Activated CD4-positive, CD25-positive, alpha-beta regulatory T cell treated with anti-CD3 and anti-CD28 coated beads, Interleukin-2, amount 50 U/mL, for 16 hours (primary cell): ENCODE results near the gene METTL14.

Experiments used
- DNase-seq: peaks from one replicate; pipeline ENCODE4 v3.0.0-alpha.2; 2020; ENCODE audit warnings: low read depth, low spot score

Gene METTL14

GRCh38 chr4:118759481-118759880 is 74.3 kb downstream of the METTL14 start:
- DNase-seq = no peak

DNA sequence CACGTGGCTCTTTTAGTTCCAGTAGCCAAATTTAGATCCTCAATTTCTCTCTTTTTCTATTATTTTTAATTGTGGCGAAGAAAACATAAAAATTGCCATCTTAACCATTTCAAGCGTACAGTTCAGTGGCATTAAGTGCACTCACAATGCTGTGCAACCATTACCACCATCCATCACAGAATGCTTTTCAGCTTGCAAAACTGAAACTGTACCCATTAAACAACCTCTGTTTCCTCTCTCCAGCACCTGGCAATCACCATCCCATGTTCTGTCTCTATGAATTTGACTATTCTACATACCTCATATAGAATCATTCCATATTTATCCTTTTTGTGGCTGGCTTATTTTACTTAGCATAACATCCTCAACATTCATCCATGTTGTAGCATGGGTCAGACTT is 74.9 kb downstream of the METTL14 start:
- no peak for DNase-seq

DNA sequence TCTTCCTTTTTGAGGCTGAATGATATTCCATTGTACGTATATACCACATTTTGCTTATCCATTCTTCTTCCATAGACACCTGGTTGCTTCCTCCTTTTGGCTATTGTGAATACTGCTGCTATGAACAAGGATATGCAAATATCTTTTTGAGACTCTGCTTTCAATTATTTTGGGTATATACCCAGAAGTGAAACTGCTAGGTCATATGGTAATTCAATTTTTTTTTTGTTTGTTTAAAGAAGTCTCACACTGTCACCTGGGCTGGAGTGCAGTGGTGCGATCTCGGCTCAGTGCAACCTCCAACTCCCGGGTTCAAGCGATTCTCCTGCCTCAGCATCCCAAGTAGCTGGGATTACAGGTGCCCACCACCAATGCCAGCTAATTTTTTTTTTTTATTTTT is 75.3 kb downstream of the METTL14 start:
- DNase-seq = no peak

DNA sequence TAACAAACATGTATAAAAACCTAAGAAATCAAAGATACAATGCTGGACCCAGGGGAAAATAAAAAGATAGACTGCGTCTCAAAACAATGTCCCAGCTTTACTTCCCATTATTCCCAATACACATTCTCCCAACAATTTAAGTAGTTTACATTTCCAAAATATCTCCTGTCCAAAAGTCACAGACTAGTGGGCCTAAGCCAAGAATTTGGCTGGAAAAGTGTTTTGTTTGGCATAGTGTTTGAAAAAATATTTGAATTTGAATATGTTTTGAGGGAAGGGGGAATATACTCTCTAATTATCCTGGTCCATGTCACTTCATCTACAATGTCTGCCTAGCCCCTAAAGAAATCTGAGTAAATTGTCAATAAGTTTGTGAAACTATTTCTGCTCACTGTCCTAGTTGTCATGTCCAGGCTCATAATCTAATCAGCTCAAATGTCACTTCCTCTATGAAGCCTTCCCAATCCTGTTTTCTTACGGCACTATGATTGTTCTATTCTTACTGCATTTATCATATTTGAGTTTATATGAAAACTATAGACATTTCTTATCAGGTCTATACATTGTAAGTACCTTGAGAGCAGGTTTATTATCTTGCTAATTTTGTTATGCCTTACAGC is 76.3 kb downstream of the METTL14 start:
- DNase-seq = no peak

GRCh38 chr4:118762155-118762554 is 77.0 kb downstream of the METTL14 start:
- DNase-seq = no peak

- DNase-seq = no peak
Observed at GRCh38 chr4:118762730-118763477, 77.7 kb downstream of the METTL14 start.
